Cardiac muscle cell (in vitro differentiated cells and primary cell): ENCODE results near the gene DHRS9. TPM values are rescaled to one million over a fixed set of nuclear protein-coding genes. Genes with fewer than 3 reads are reported as not detected.

Experiments
- DNase-seq, 2 donors: peaks; one replicate each; pipeline versions ENCODE4 v3.0.0 to v3.0.0-alpha.2; 2010 to 2017; ENCODE audit warnings: low read depth in 1 of 2, low spot score in 1 of 2
- H3K27ac ChIP-seq: fragments of 200-600 bp; sonication (generic); 2 replicates; pipeline ENCODE4 v1.5.1; 2016
- H3K27me3 ChIP-seq: fragments of 200-600 bp; sonication (generic); 2 replicates; pipeline ENCODE4 v1.6.0; 2016; ENCODE audit warnings: control low read depth
- H3K36me3 ChIP-seq: fragments of 200-600 bp; sonication (generic); 2 replicates; pipeline ENCODE4 v1.5.1; 2016; ENCODE audit warnings: control low read depth
- H3K4me1 ChIP-seq: fragments of 200-600 bp; sonication (generic); 2 replicates; pipeline ENCODE4 v1.8.1; 2017; ENCODE audit warnings: low read depth, mild to moderate bottlenecking, mixed run types
- H3K4me3 ChIP-seq: fragments of 200-600 bp; sonication (generic); 2 replicates; pipeline ENCODE4 v1.5.1; 2016; ENCODE audit warnings: mild to moderate bottlenecking
- H3K9me3 ChIP-seq: fragments of 200-600 bp; sonication (generic); 2 replicates; pipeline ENCODE4 v1.5.1; 2017; ENCODE audit warnings: low read depth, mild to moderate bottlenecking, control low read depth
- CTCF ChIP-seq: IDR thresholded peaks from 2 replicates; pipeline ENCODE4 v1.5.1; 2012; ENCODE audit warnings: low read depth, mild to moderate bottlenecking, low read length
- polyA plus RNA-seq: library from polyadenylated mRNA; unstranded; fragments of >200 nt; fragmentation: Nextera tagmentation; extraction: Ambion mirVana; gene quantifications from 2 replicates; pipeline ENCODE4 v1.2.1, GENCODE V29; 2016
- total RNA-seq: library from RNA; depleted of rRNA; stranded (reverse); fragments of >200 nt; gene quantifications from 2 replicates; pipeline ENCODE4 v1.2.3, GENCODE V29; 2016

The DHRS9 gene
- total and polyA plus RNA-seq, 2 experiments from 2014 or later: 1.4 TPM; not detected in 1

GRCh38 chr2:169109502-169110409 is 40.4 kb downstream of the DHRS9 start:
- Histone ChIP-seq H3K27me3 (no peaks in the 10 kb centered on the region), H3K36me3 (no peaks in the 10 kb centered on the region), H3K4me1 (peaks cover 18% of the 10 kb centered on the region), H3K27ac (no peak overlapping the region), H3K4me3 (no peak overlapping the region), H3K9me3 (no peaks in the 10 kb centered on the region)
- peak; percentile 90 to 92 for DNase-seq
- TF ChIP-seq CTCF: peak; percentile 87

GRCh38 chr2:169110419-169110818 is 41.1 kb downstream of the DHRS9 start:
- H3K27ac ChIP-seq: no peak overlapping the region
- H3K36me3 ChIP-seq: no peaks in the 10 kb centered on the region
- DNase-seq: no peak
- H3K9me3 ChIP-seq: no peaks in the 10 kb centered on the region
- no peaks in the 10 kb centered on the region for H3K27me3 ChIP-seq
- no peak overlapping the region for H3K4me3 ChIP-seq
- no peak for TF ChIP-seq CTCF
- peaks cover 18% of the 10 kb centered on the region for H3K4me1 ChIP-seq

- DNase-seq: no peak
- Histone ChIP-seq H3K27me3 (no peaks in the 10 kb centered on the region), H3K4me3 (no peak overlapping the region), H3K4me1 (peaks cover 19% of the 10 kb centered on the region), H3K9me3 (no peaks in the 10 kb centered on the region), H3K36me3 (no peaks in the 10 kb centered on the region), H3K27ac (no peak overlapping the region)
- no peak for TF ChIP-seq CTCF
Measured at GRCh38 chr2:169110916-169111315, 41.6 kb downstream of the DHRS9 start.

- no peaks in the 10 kb centered on the region for H3K27me3 ChIP-seq
- no peak for TF ChIP-seq CTCF
- DNase-seq: no peak
- no peaks in the 10 kb centered on the region for H3K36me3 ChIP-seq
- no peak overlapping the region for H3K27ac ChIP-seq
- peaks cover 35% of the 10 kb centered on the region for H3K4me1 ChIP-seq
- no peak overlapping the region for H3K4me3 ChIP-seq
- H3K9me3 ChIP-seq: no peaks in the 10 kb centered on the region
Measured at GRCh38 chr2:169112841-169113240, 43.5 kb downstream of the DHRS9 start.

- H3K27me3 ChIP-seq: no peaks in the 10 kb centered on the region
- H3K9me3 ChIP-seq: no peaks in the 10 kb centered on the region
- H3K36me3 ChIP-seq: no peaks in the 10 kb centered on the region
- peak in 1 of 2 donors; percentile 28 for DNase-seq
- TF ChIP-seq CTCF: no peak
- H3K4me1 ChIP-seq: peaks cover 25% of the 10 kb centered on the region
- H3K27ac ChIP-seq: no peak overlapping the region
- no peak overlapping the region for H3K4me3 ChIP-seq
Measured at GRCh38 chr2:169114056-169114455, 44.7 kb downstream of the DHRS9 start.
